SU-DHL-6 (cell line): ENCODE results near the gene PRKCE.

ENCODE experiments used
- EZH2phosphoT487 ChIP-seq: fragments of 200-600 bp; sonication (generic), shearing (Covaris generic); conservative IDR thresholded peaks from 2 replicates; pipeline ENCODE4 v1.6.1; 2018; ENCODE audit warnings: mild to moderate bottlenecking, antibody characterized with exemption, low read length, moderate library complexity, mixed read lengths
- TF ChIP-seq, protein P1 (sequence below): fragments of 200-600 bp; sonication (generic); IDR thresholded peaks from one replicate; pipeline ENCODE4 v1.5.1; 2017; ENCODE audit warnings: antibody characterized with exemption, mild to moderate bottlenecking, low read length, moderate library complexity; ENCODE audit not compliant: insufficient read depth, poor library complexity, severe bottlenecking

- TF ChIP-seq EZH2phosphoT487: no peak
- TF ChIP-seq, protein P1, sequence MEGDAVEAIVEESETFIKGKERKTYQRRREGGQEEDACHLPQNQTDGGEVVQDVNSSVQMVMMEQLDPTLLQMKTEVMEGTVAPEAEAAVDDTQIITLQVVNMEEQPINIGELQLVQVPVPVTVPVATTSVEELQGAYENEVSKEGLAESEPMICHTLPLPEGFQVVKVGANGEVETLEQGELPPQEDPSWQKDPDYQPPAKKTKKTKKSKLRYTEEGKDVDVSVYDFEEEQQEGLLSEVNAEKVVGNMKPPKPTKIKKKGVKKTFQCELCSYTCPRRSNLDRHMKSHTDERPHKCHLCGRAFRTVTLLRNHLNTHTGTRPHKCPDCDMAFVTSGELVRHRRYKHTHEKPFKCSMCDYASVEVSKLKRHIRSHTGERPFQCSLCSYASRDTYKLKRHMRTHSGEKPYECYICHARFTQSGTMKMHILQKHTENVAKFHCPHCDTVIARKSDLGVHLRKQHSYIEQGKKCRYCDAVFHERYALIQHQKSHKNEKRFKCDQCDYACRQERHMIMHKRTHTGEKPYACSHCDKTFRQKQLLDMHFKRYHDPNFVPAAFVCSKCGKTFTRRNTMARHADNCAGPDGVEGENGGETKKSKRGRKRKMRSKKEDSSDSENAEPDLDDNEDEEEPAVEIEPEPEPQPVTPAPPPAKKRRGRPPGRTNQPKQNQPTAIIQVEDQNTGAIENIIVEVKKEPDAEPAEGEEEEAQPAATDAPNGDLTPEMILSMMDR: no peak
Observed at GRCh38 chr2:45748239-45748638, 96.8 kb downstream of the PRKCE start.
